HG03571 (cell line): Measurements from ENCODE around the gene NRAP.

Experiments
- ATAC-seq: cut with Tn5 transposase; IDR thresholded peaks from one replicate; pipeline ENCODE4 v1.9.1; 2021; ENCODE audit not compliant: unreplicated experiment

The NRAP gene

GRCh38 chr10:113663908-113664307, at the start of gene NRAP:
NRAP (minus strand) TSS chr10:113664041; CDS start chr10:113663882, 159 bp downstream.
- ATAC-seq: no peak

- ATAC-seq: no peak
Measured at GRCh38 chr10:113713640-113713982, 49.8 kb upstream of the NRAP start.

GRCh38 chr10:113712755-113713639, 49.2 kb upstream of the NRAP start:
- no peak for ATAC-seq

- no peak for ATAC-seq
Measured at GRCh38 chr10:113712024-113712423, 48.2 kb upstream of the NRAP start.

GRCh38 chr10:113711142-113711541, 47.3 kb upstream of the NRAP start:
- ATAC-seq: no peak

GRCh38 chr10:113709221-113709838, 45.5 kb upstream of the NRAP start:
- ATAC-seq: no peak

- ATAC-seq: no peak
Measured at GRCh38 chr10:113708640-113709039, 44.8 kb upstream of the NRAP start.

- ATAC-seq: no peak
Measured at GRCh38 chr10:113706623-113707022, 42.8 kb upstream of the NRAP start.

- ATAC-seq: no peak
Measured at GRCh38 chr10:113705344-113705652, 41.5 kb upstream of the NRAP start.

- no peak for ATAC-seq
Measured at GRCh38 chr10:113704637-113705343, 40.9 kb upstream of the NRAP start.

- no peak for ATAC-seq
Measured at GRCh38 chr10:113697595-113697994, 33.8 kb upstream of the NRAP start.

- no peak for ATAC-seq
Measured at GRCh38 chr10:113695691-113696090, 31.9 kb upstream of the NRAP start.

- ATAC-seq: no peak
Measured at GRCh38 chr10:113693348-113693747, 29.5 kb upstream of the NRAP start.

- no peak for ATAC-seq
Measured at GRCh38 chr10:113692271-113692670, 28.4 kb upstream of the NRAP start.

- ATAC-seq: no peak
Measured at GRCh38 chr10:113691381-113691780, 27.5 kb upstream of the NRAP start.

- ATAC-seq: no peak
Measured at GRCh38 chr10:113690749-113691148, 26.9 kb upstream of the NRAP start.

GRCh38 chr10:113689574-113689973, 25.7 kb upstream of the NRAP start:
- no peak for ATAC-seq

GRCh38 chr10:113689057-113689456, 25.2 kb upstream of the NRAP start:
- ATAC-seq: no peak

- no peak for ATAC-seq
Measured at GRCh38 chr10:113687037-113687436, 23.2 kb upstream of the NRAP start.

- no peak for ATAC-seq
Measured at GRCh38 chr10:113686028-113686427, 22.2 kb upstream of the NRAP start.

- ATAC-seq: no peak
Measured at GRCh38 chr10:113683300-113683699, 19.5 kb upstream of the NRAP start.
